Left forelimb (tissue), 1 donor: ENCODE measurements around the gene STRC.
"Not testable (repeated sequence)": the region's sequence is repeated elsewhere in the genome, so short reads cannot be mapped to it uniquely, and the experiment has no call there.

Source experiments
- DNase-seq: peaks from one replicate; pipeline ENCODE4 v3.0.0-alpha.2; 2018; ENCODE audit warnings: low spot score

Gene STRC

GRCh38 chr15:43618700-43619099 is at the start of gene STRC:
STRC (minus strand) TSS chr15:43618800; CDS start chr15:43618722, 78 bp downstream.
- DNase-seq, result not testable (repeated sequence)

- DNase-seq, result not testable (repeated sequence)
Observed at GRCh38 chr15:43666177-43666576, 47.6 kb upstream of the STRC start.

GRCh38 chr15:43663333-43663732 is 44.7 kb upstream of the STRC start:
- DNase-seq, result not testable (repeated sequence)

- not testable (repeated sequence) for DNase-seq
Observed at GRCh38 chr15:43662293-43662692, 43.7 kb upstream of the STRC start.

- not testable (repeated sequence) for DNase-seq
Observed at GRCh38 chr15:43659727-43660126, 41.1 kb upstream of the STRC start.

GRCh38 chr15:43649430-43649926 is 30.9 kb upstream of the STRC start:
- not testable (repeated sequence) for DNase-seq

- DNase-seq, result no peak
Observed at GRCh38 chr15:43648649-43649429, 30.2 kb upstream of the STRC start, which contains the start of gene CATSPER2. CATSPER2 (minus strand) TSS chr15:43648844; CDS start chr15:43648061, 783 bp downstream.

- not testable (repeated sequence) for DNase-seq
Observed at GRCh38 chr15:43638464-43639204, 20.0 kb upstream of the STRC start.

- DNase-seq, result not testable (repeated sequence)
Observed at GRCh38 chr15:43626937-43627336, 8.3 kb upstream of the STRC start.

GRCh38 chr15:43625106-43625505 is 6.5 kb upstream of the STRC start:
- no peak for DNase-seq

- DNase-seq, result not testable (repeated sequence)
Observed at GRCh38 chr15:43622068-43622799, 3.6 kb upstream of the STRC start.

GRCh38 chr15:43617750-43618149 is 850 bp downstream of the STRC start:
- DNase-seq, result not testable (repeated sequence)

- DNase-seq, result not testable (repeated sequence)
Observed at GRCh38 chr15:43602233-43602632, 16.4 kb downstream of the STRC start.

- DNase-seq, result not testable (repeated sequence)
Observed at GRCh38 chr15:43600200-43600599, 18.4 kb downstream of the STRC start.

GRCh38 chr15:43599131-43599530 is 19.5 kb downstream of the STRC start:
- not testable (repeated sequence) for DNase-seq

- DNase-seq, result not testable (repeated sequence)
Observed at GRCh38 chr15:43593328-43594190, 25.0 kb downstream of the STRC start, which contains the start of gene CKMT1B. CKMT1B (plus strand) TSS chr15:43594027; CDS start chr15:43594219, 192 bp downstream.

GRCh38 chr15:43592841-43593240 is 25.8 kb downstream of the STRC start:
- DNase-seq, result not testable (repeated sequence)

GRCh38 chr15:43589778-43590466 is 28.7 kb downstream of the STRC start, which contains the start of gene PPIP5K1:
PPIP5K1 (minus strand) TSS chr15:43590208; CDS start chr15:43584504, 5,704 bp downstream.
- not testable (repeated sequence) for DNase-seq

- not testable (repeated sequence) for DNase-seq
Observed at GRCh38 chr15:43574607-43575006, 44.0 kb downstream of the STRC start.

GRCh38 chr15:43566615-43567014 is 52.0 kb downstream of the STRC start:
- not testable (repeated sequence) for DNase-seq
